ENCODE measurements around the gene SLC39A11.
"Not testable (repeated sequence)": the region's sequence is repeated elsewhere in the genome, so short reads cannot be mapped to it uniquely, and the experiment has no call there.

Gene SLC39A11

DNA sequence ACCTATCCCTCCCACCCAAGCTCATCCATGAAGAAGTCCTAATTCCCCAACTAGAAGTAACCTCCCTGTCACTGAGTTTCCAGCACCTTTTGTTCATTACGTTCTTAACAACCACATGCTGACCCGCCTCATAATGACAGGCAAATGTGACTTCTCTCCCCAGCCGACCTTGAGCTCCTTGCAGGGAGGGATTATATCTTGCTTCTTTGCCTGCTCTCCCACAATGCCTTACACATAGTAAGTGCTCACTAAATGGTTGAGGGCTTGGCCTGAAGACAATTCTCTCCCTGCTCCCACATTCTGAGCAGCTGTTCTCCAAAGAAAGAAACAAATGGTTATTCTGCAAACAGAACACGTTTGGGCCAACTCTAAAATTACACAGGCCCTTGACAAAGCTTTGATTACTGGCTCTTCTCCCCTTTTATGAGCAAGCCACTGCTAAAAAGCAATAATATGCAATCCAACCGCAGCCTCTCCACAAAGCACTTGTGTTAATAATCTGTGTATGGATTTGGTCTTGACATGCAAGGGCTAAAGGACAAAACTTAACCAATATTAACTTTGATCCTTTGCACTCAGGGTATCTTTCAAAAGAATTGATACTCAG, 23.2 kb downstream of the SLC39A11 start:
- DNase-seq (ENCODE audit: low read depth in 1 of 2, low spot score in 1 of 2), result no peak
- H3K4me3 ChIP-seq (replicated peaks; ENCODE audit: insufficient read depth, low read length), result no peak overlapping the region
- H3K27me3 ChIP-seq (ENCODE audit: insufficient read depth, poor library complexity, severe bottlenecking), result no peaks in the 10 kb centered on the region
- TF ChIP-seq GABPA (IDR thresholded peaks at IDR 0.05; ENCODE audit: low read depth) (no peak), POLR2AphosphoS5 (IDR thresholded peaks at IDR 0.05; ENCODE audit: low read depth) (no peak), SPI1 (IDR thresholded peaks at IDR 0.05; ENCODE audit: borderline replicate concordance, low read depth) (no peak)
- TF ChIP-seq, protein P1, sequence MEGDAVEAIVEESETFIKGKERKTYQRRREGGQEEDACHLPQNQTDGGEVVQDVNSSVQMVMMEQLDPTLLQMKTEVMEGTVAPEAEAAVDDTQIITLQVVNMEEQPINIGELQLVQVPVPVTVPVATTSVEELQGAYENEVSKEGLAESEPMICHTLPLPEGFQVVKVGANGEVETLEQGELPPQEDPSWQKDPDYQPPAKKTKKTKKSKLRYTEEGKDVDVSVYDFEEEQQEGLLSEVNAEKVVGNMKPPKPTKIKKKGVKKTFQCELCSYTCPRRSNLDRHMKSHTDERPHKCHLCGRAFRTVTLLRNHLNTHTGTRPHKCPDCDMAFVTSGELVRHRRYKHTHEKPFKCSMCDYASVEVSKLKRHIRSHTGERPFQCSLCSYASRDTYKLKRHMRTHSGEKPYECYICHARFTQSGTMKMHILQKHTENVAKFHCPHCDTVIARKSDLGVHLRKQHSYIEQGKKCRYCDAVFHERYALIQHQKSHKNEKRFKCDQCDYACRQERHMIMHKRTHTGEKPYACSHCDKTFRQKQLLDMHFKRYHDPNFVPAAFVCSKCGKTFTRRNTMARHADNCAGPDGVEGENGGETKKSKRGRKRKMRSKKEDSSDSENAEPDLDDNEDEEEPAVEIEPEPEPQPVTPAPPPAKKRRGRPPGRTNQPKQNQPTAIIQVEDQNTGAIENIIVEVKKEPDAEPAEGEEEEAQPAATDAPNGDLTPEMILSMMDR (IDR thresholded peaks at IDR 0.05; ENCODE audit: insufficient read depth, low read length), result no peak
- TF ChIP-seq, protein P2, sequence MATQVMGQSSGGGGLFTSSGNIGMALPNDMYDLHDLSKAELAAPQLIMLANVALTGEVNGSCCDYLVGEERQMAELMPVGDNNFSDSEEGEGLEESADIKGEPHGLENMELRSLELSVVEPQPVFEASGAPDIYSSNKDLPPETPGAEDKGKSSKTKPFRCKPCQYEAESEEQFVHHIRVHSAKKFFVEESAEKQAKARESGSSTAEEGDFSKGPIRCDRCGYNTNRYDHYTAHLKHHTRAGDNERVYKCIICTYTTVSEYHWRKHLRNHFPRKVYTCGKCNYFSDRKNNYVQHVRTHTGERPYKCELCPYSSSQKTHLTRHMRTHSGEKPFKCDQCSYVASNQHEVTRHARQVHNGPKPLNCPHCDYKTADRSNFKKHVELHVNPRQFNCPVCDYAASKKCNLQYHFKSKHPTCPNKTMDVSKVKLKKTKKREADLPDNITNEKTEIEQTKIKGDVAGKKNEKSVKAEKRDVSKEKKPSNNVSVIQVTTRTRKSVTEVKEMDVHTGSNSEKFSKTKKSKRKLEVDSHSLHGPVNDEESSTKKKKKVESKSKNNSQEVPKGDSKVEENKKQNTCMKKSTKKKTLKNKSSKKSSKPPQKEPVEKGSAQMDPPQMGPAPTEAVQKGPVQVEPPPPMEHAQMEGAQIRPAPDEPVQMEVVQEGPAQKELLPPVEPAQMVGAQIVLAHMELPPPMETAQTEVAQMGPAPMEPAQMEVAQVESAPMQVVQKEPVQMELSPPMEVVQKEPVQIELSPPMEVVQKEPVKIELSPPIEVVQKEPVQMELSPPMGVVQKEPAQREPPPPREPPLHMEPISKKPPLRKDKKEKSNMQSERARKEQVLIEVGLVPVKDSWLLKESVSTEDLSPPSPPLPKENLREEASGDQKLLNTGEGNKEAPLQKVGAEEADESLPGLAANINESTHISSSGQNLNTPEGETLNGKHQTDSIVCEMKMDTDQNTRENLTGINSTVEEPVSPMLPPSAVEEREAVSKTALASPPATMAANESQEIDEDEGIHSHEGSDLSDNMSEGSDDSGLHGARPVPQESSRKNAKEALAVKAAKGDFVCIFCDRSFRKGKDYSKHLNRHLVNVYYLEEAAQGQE (IDR thresholded peaks at IDR 0.05; ENCODE audit: insufficient replicate concordance, low read depth), result no peak
- peak overlapping the region; percentile 79 for H3K27ac ChIP-seq (replicated peaks)

DNA sequence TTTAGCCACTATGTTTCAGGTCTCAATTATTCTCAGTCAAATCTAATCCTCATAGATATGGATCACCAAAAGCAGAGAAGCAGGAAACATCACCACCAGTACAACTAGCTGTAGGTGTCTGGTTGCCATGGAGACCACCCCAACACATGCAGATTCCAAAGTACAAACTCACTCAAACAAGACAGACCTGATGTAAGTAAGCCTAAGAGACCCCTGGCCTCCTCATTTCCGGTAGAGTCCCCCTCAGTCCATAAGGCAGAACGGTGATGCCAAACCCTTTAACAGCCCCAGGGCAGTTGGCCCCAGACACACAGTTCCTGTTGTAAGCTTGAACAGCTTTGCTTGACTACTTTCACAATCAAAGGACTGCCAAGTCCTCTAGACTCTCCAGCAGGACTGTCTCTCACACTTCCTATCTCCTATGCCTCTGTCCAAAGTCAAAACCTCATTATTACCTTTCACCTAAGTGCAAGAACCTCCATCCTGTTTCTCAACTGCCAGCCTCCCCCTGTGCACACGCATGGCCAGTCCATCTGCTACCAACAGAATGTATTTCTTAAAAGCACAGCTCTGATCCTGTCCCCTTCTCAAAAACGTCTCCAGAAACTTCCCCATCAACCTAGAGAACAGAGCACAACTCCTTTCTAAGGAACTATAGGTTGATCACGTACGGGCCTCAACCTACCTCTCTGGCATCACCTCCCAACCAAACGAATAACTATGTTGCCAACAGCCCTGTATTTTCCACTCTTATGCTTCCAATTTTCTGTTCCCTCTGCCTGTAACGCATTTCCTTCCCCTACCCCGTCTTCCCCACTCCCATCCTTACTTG, 23.9 kb downstream of the SLC39A11 start:
- TF ChIP-seq SPI1 (IDR thresholded peaks at IDR 0.05; ENCODE audit: borderline replicate concordance, low read depth), result peak; percentile 46; the same call in 1 of the 2 replicates
- no peak for TF ChIP-seq GABPA (IDR thresholded peaks at IDR 0.05; ENCODE audit: low read depth)
- peak; percentile 37; the same call in 1 of the 2 replicates for TF ChIP-seq POLR2AphosphoS5 (IDR thresholded peaks at IDR 0.05; ENCODE audit: low read depth)
- TF ChIP-seq, protein P2 (IDR thresholded peaks at IDR 0.05; ENCODE audit: insufficient replicate concordance, low read depth), result peak; percentile 77
- peak overlapping the region; percentile 79 for H3K27ac ChIP-seq (replicated peaks)
- no peak overlapping the region for H3K4me3 ChIP-seq (replicated peaks; ENCODE audit: insufficient read depth, low read length)
- H3K27me3 ChIP-seq (ENCODE audit: insufficient read depth, poor library complexity, severe bottlenecking), result no peaks in the 10 kb centered on the region
- peak; percentile 39 to 83 for DNase-seq (ENCODE audit: low read depth in 1 of 2, low spot score in 1 of 2)

DNA sequence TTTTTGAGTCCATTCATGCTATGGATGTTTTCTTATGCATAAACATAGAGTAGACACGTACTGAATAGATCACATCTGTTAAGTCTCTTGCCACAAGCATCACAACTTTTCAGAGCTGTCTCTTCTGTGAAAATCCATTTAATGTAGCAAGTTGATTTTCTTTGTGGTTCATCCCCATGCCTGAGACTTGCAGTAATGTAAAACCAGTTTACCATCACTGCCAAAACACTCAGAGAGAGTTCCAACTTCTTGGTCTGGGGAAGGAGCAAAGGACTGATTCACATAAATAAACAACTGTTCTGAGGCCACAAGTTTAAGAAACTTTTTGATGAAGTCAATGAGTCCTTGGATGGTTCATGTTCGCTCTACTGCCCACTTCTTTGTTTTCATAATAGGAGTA, 24.8 kb downstream of the SLC39A11 start:
- H3K27me3 ChIP-seq (ENCODE audit: insufficient read depth, poor library complexity, severe bottlenecking); DNase-seq (ENCODE audit: low read depth in 1 of 2, low spot score in 1 of 2); H3K4me3 ChIP-seq (replicated peaks; ENCODE audit: insufficient read depth, low read length): not testable (repeated sequence)
- H3K27ac ChIP-seq (replicated peaks), result peak overlapping the region; percentile 79

DNA sequence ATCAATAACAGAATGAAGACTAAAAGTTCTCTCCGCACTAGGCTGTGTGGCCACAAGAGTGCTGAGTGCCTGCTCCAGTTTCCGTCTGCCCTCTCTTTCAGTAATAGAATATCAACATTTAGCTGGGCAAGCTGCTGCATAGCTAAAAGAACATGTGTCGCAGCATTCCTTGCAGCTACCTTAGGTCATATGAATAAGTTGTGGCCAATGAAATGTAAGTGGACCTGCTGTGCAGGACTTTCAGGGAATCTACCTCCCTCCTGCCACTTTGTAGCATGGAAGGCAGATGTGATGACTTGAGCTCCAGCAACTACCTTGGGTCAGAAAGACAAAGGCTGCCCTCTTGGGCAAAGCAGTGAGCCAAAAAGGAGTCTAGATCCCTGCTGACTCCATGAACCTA, 25.4 kb downstream of the SLC39A11 start:
- TF ChIP-seq GABPA (IDR thresholded peaks at IDR 0.05; ENCODE audit: low read depth) (no peak), SPI1 (IDR thresholded peaks at IDR 0.05; ENCODE audit: borderline replicate concordance, low read depth) (no peak), POLR2AphosphoS5 (IDR thresholded peaks at IDR 0.05; ENCODE audit: low read depth) (no peak)
- TF ChIP-seq, protein P1 (IDR thresholded peaks at IDR 0.05; ENCODE audit: insufficient read depth, low read length), result no peak
- TF ChIP-seq, protein P2 (IDR thresholded peaks at IDR 0.05; ENCODE audit: insufficient replicate concordance, low read depth), result no peak
- Histone ChIP-seq H3K27ac (replicated peaks) (peak overlapping the region; percentile 79), H3K27me3 (ENCODE audit: insufficient read depth, poor library complexity, severe bottlenecking) (no peaks in the 10 kb centered on the region), H3K4me3 (replicated peaks; ENCODE audit: insufficient read depth, low read length) (no peak overlapping the region)
- no peak for DNase-seq (ENCODE audit: low read depth in 1 of 2, low spot score in 1 of 2)

Data from HL-60 (cell line).